Activated CD8-positive, alpha-beta T cell treated with anti-CD3 and anti-CD28 coated beads for 36 hours (primary cell): ENCODE measurements around the gene MUC3A. TPM values are rescaled to one million over a fixed set of nuclear protein-coding genes. Genes with fewer than 3 reads are reported as not detected.
A peak's percentile ranks its signal among the peaks of the same experiment; 100 is the strongest.

ENCODE experiments used
- ATAC-seq: fragments of 200-7000 bp; cut with Tn5 transposase; one replicate; pipeline ENCODE4 v1.10.0; 2021; ENCODE audit warnings: mild to moderate bottlenecking, moderate library complexity
- CTCF ChIA-PET: fragments of 350-600 bp; sonication (Branson Sonifier 250); formaldehyde crosslinking; loops from one replicate; lab custom pipeline; 2021; ENCODE audit warnings: antibody characterized with exemption; lab: Charles Lee
- POLR2A ChIA-PET: fragments of 350-600 bp; sonication (Branson Sonifier 250); formaldehyde crosslinking; loops from one replicate; lab custom pipeline; 2021; ENCODE audit warnings: antibody characterized with exemption; lab: Charles Lee
- DNase-seq: peaks from one replicate; pipeline ENCODE4 v3.0.0-alpha.2; 2020
- H3K27ac Mint-ChIP-seq: one replicate; pipeline ENCODE4 v1.8.0; 2021; ENCODE audit warnings: mild to moderate bottlenecking, mixed read lengths
- H3K27me3 Mint-ChIP-seq: one replicate; pipeline ENCODE4 v1.8.0; 2021; ENCODE audit warnings: mixed read lengths
- H3K36me3 Mint-ChIP-seq: one replicate; pipeline ENCODE4 v1.8.0; 2021; ENCODE audit warnings: low read depth, mixed read lengths
- H3K4me1 Mint-ChIP-seq: one replicate; pipeline ENCODE4 v1.8.0; 2021; ENCODE audit warnings: low read depth, mixed read lengths
- H3K4me3 Mint-ChIP-seq: one replicate; pipeline ENCODE4 v1.8.0; 2021; ENCODE audit warnings: mild to moderate bottlenecking, moderate library complexity, mixed read lengths
- H3K9me3 Mint-ChIP-seq: one replicate; pipeline ENCODE4 v1.8.0; 2021; ENCODE audit warnings: mixed read lengths
- intact Hi-C: fragments of 100-400 bp; cut with micrococcal nuclease; formaldehyde crosslinking; loops from one replicate; pipeline ENCODE4 v1.10.0; 2022
- total RNA-seq, 2 experiments: library from RNA; stranded (reverse); gene quantifications; one replicate each; pipeline ENCODE4 v1.2.3, GENCODE V29; 2021
- TF ChIP-seq, protein P1 (sequence below): fragments of 200-600 bp; IDR thresholded peaks from one replicate; pipeline ENCODE4 v1.8.0; 2022; ENCODE audit warnings: antibody characterized with exemption, mild to moderate bottlenecking

Gene MUC3A
- total RNA-seq, 2 experiments from 2014 or later, result not detected

DNA sequence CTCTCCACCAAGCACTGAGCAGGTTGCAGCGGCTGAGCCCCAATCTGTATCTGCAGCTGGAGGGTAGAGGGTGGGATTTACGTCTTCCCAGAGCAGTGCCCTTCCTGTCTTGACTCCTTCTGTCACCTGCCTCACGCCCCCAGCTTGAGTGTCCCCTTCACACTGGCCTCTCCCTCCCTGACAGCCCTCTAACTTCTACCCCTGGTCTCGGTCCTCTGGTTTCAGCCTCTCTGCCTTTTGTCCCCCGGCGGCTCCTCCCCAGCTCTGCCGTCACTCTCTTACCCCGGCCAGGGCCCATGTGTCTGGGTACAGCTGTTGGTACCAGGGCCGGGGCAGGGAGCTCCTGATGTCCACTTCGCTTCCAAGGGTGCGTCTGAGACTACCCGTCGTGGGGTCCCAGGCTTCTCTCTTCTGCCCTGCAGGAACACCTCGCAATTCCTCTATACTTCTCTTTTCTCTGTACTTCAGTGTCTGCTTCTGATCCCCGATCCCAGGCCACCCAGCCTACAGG lies 654 bp downstream of the MUC3A start:
- Mint-ChIP-seq H3K4me1 (no peaks in the 10 kb centered on the region), H3K27ac (no peak overlapping the region), H3K36me3 (no peaks in the 10 kb centered on the region), H3K4me3 (no peak overlapping the region), H3K27me3 (peaks cover 17% of the 10 kb centered on the region), H3K9me3 (no peaks in the 10 kb centered on the region)
- intact Hi-C loops, result no loop called here
- ChIA-PET CTCF (no interaction called here), POLR2A (interaction anchor here (0.6 to 1.0 kb wide), 2 partner anchors 60 to 170 kb away, joined by 3 read pairs; partner anchors contain the start of gene UFSP1)
- TF ChIP-seq, protein P1, sequence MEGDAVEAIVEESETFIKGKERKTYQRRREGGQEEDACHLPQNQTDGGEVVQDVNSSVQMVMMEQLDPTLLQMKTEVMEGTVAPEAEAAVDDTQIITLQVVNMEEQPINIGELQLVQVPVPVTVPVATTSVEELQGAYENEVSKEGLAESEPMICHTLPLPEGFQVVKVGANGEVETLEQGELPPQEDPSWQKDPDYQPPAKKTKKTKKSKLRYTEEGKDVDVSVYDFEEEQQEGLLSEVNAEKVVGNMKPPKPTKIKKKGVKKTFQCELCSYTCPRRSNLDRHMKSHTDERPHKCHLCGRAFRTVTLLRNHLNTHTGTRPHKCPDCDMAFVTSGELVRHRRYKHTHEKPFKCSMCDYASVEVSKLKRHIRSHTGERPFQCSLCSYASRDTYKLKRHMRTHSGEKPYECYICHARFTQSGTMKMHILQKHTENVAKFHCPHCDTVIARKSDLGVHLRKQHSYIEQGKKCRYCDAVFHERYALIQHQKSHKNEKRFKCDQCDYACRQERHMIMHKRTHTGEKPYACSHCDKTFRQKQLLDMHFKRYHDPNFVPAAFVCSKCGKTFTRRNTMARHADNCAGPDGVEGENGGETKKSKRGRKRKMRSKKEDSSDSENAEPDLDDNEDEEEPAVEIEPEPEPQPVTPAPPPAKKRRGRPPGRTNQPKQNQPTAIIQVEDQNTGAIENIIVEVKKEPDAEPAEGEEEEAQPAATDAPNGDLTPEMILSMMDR, result no peak
- DNase-seq (no peak), ATAC-seq (no peak)

DNA sequence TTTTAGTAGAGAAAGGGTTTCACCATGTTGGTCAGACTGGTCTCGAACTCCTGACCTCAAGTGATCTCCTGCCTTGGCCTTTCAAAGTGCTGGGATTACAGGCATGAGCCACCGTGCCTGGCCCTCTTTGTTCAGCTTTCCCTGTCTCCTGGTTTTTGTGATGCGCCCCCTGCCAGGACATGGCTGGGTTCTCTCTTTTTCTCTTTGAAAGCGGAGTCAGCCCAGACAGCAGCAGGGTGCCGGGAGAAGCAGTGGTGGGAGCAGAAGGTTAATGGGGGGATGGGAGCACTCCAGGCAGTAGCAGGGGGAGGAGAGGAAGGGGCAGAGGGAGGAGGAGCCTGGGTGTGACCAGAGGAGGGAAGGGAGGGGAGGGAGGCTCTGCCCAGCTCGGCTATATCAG lies 1.8 kb downstream of the MUC3A start:
- ChIA-PET CTCF (interaction anchor here (1.4 kb wide), 1 partner anchor 126 kb away, joined by 3 read pairs; no protein-coding TSS in a partner anchor), POLR2A (no interaction called here)
- peaks cover 12% of the 10 kb centered on the region for H3K27me3 Mint-ChIP-seq
- no peaks in the 10 kb centered on the region for H3K4me1 Mint-ChIP-seq
- no peak overlapping the region for H3K27ac Mint-ChIP-seq
- ATAC-seq (no peak), DNase-seq (no peak)
- TF ChIP-seq, protein P1, result no peak
- no peaks in the 10 kb centered on the region for H3K36me3 Mint-ChIP-seq
- no peaks in the 10 kb centered on the region for H3K9me3 Mint-ChIP-seq
- H3K4me3 Mint-ChIP-seq, result no peak overlapping the region
- intact Hi-C loops, result no loop called here

DNA sequence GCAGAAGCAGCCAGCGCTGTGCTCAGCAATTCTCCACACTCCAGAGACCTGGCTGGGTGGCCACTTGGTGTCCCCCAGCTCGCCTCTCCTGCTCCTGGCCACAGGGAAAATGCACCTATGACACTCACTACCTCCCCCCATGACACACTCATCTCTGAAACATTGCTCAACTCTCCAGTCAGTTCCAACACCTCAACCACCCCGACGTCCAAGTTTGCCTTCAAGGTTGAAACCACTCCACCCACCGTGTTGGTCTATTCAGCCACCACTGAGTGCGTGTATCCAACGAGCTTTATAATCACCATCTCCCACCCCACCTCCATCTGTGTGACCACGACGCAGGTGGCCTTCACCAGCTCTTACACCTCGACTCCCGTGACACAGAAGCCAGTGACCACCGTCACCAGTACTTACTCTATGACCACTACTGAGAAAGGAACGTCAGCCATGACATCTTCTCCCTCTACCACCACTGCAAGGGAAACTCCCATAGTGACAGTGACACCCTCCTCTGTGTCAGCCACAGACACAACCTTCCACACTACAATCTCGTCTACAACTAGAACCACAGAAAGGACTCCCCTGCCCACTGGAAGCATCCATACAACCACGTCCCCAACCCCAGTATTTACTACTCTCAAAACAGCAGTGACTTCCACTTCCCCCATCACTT lies 2.7 kb downstream of the MUC3A start:
- TF ChIP-seq, protein P1, result no peak
- ChIA-PET POLR2A (no interaction called here), CTCF (no interaction called here)
- ATAC-seq, result peak; percentile 49
- H3K27ac Mint-ChIP-seq, result no peak overlapping the region
- H3K27me3 Mint-ChIP-seq, result peaks cover 12% of the 10 kb centered on the region
- DNase-seq, result peak; percentile 17
- no peaks in the 10 kb centered on the region for H3K36me3 Mint-ChIP-seq
- intact Hi-C loops, result no loop called here
- no peaks in the 10 kb centered on the region for H3K9me3 Mint-ChIP-seq
- H3K4me1 Mint-ChIP-seq, result no peaks in the 10 kb centered on the region
- H3K4me3 Mint-ChIP-seq, result no peak overlapping the region

DNA sequence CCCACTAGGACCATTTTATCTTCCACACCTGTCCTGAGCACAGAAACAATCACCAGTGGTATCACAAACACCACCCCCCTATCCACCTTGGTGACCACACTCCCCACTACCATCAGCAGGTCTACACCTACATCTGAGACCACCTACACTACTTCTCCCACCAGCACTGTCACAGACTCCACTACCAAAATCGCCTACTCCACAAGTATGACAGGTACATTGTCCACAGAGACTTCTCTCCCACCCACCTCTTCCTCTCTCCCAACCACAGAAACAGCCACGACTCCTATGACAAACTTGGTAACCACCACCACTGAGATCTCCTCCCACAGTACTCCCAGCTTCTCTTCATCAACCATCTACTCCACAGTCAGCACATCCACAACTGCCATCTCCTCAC lies 3.3 kb downstream of the MUC3A start:
- Mint-ChIP-seq H3K4me1 (no peaks in the 10 kb centered on the region), H3K27me3 (peaks cover 12% of the 10 kb centered on the region), H3K36me3 (no peaks in the 10 kb centered on the region), H3K27ac (no peak overlapping the region), H3K4me3 (no peak overlapping the region), H3K9me3 (no peaks in the 10 kb centered on the region)
- ATAC-seq (peak; percentile 31), DNase-seq (peak; percentile 27)
- TF ChIP-seq, protein P1, result no peak
- ChIA-PET POLR2A (no interaction called here), CTCF (no interaction called here)
- intact Hi-C loops, result no loop called here

DNA sequence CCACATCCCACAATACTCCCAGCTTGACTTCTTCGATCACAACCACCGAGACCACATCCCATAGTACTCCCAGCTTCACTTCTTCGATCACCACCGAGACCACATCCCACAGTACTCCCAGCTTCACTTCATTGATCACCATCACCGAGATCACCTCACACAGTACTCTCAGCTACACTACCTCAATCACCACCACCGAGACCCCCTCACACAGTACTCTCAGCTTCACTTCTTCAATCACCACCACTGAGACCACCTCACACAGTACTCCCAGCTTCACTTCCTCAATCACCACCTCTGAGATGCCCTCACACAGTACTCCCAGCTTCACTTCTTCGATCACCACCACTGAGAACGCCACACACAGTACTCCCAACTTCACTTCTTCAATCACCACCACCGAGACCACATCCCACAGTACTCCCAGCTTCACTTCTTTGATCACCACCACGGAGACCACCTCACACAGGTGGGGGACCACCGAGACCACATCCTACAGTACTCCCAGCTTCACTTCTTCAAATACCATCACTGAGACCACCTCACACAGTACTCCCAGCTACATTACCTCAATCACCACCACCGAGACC lies 8.6 kb downstream of the MUC3A start:
- CTCF ChIA-PET, result interaction anchor here (0.5 to 1.1 kb wide), 3 partner anchors 10 to 186 kb away, joined by 3 to 5 read pairs (median 3); no protein-coding TSS in a partner anchor
- TF ChIP-seq, protein P1, result no peak
- Mint-ChIP-seq H3K27me3 (peaks cover 2% of the 10 kb centered on the region), H3K27ac (no peak overlapping the region), H3K9me3 (no peaks in the 10 kb centered on the region), H3K4me1 (no peaks in the 10 kb centered on the region), H3K4me3 (no peak overlapping the region), H3K36me3 (no peaks in the 10 kb centered on the region)
- ATAC-seq (no peak), DNase-seq (no peak)
- intact Hi-C loops, result no loop called here
- POLR2A ChIA-PET, result no interaction called here
